ENCODE data around the gene ABLIM2.

The ABLIM2 gene

GRCh38 chr4:7967501-7968261 lies 190.9 kb downstream of the ABLIM2 start:
- Mint-ChIP-seq H3K4me1 (ENCODE audit: low read depth) (peaks cover 56% of the 10 kb centered on the region), H3K27me3 (ENCODE audit: low read depth) (no peaks in the 10 kb centered on the region), H3K4me3 (no peak overlapping the region), H3K36me3 (ENCODE audit: low read depth) (peaks cover 8% of the 10 kb centered on the region), H3K27ac (peak overlapping the region; percentile 74), H3K9me3 (no peaks in the 10 kb centered on the region)

DNA sequence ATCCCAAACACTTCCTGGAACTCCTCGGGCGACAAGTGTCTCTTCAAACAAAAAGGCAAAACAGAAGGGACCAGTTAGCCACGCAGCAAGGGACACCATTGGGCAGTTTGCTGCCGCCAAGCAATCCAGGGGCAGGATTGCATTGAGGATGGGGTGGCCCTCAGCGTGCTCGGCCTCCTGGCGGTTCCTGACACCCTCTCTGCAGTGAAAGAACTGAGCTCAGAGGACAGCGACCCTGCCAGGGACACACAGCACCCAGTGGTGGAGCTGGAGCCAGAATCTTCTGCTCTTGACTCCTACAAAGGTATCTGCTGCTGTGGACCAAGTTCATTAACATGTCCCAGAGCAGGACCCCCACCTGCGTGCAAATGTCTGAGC lies 191.6 kb downstream of the ABLIM2 start:
- Mint-ChIP-seq H3K27ac (peak overlapping the region; percentile 36), H3K4me3 (no peak overlapping the region), H3K27me3 (ENCODE audit: low read depth) (no peaks in the 10 kb centered on the region), H3K9me3 (no peaks in the 10 kb centered on the region), H3K36me3 (ENCODE audit: low read depth) (peaks cover 3% of the 10 kb centered on the region), H3K4me1 (ENCODE audit: low read depth) (peaks cover 53% of the 10 kb centered on the region)

- Mint-ChIP-seq H3K4me1 (ENCODE audit: low read depth) (peaks cover 53% of the 10 kb centered on the region), H3K36me3 (ENCODE audit: low read depth) (peaks cover 3% of the 10 kb centered on the region), H3K4me3 (no peak overlapping the region), H3K27me3 (ENCODE audit: low read depth) (no peaks in the 10 kb centered on the region), H3K9me3 (no peaks in the 10 kb centered on the region), H3K27ac (no peak overlapping the region)
Observed at GRCh38 chr4:7966281-7967062, 192.1 kb downstream of the ABLIM2 start.

GRCh38 chr4:7964890-7965662 lies 193.5 kb downstream of the ABLIM2 start:
- H3K36me3 Mint-ChIP-seq (ENCODE audit: low read depth): peaks cover under 1% of the 10 kb centered on the region
- no peak overlapping the region for H3K4me3 Mint-ChIP-seq
- H3K9me3 Mint-ChIP-seq: no peaks in the 10 kb centered on the region
- H3K4me1 Mint-ChIP-seq (ENCODE audit: low read depth): peaks cover 52% of the 10 kb centered on the region
- no peak overlapping the region for H3K27ac Mint-ChIP-seq
- no peaks in the 10 kb centered on the region for H3K27me3 Mint-ChIP-seq (ENCODE audit: low read depth)

- H3K27me3 Mint-ChIP-seq (ENCODE audit: low read depth): no peaks in the 10 kb centered on the region
- no peak overlapping the region for H3K27ac Mint-ChIP-seq
- no peaks in the 10 kb centered on the region for H3K9me3 Mint-ChIP-seq
- no peaks in the 10 kb centered on the region for H3K36me3 Mint-ChIP-seq (ENCODE audit: low read depth)
- H3K4me3 Mint-ChIP-seq: no peak overlapping the region
- peaks cover 46% of the 10 kb centered on the region for H3K4me1 Mint-ChIP-seq (ENCODE audit: low read depth)
Observed at GRCh38 chr4:7964459-7964858, 194.2 kb downstream of the ABLIM2 start.

DNA sequence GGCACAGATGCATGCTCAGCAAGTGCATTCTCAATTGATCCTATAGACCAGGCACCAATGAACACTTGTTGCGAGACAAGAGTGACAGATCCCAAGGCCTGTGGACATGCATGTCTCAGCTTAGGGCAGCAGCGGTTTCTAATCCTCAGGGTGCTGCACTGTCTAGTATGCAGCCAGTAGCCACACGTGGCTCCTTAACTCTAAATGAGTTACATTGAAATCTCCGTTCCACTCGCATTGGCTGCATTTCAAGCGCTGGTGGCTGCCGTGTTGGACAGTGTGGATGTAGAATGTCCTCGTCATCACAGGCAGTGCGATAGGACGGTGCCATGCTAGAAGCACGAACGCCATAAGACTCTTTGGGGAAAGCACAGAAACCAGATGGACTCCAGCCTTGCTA lies 194.9 kb downstream of the ABLIM2 start:
- Mint-ChIP-seq H3K9me3 (no peaks in the 10 kb centered on the region), H3K27me3 (ENCODE audit: low read depth) (no peaks in the 10 kb centered on the region), H3K27ac (no peak overlapping the region), H3K4me1 (ENCODE audit: low read depth) (peaks cover 42% of the 10 kb centered on the region), H3K36me3 (ENCODE audit: low read depth) (no peaks in the 10 kb centered on the region), H3K4me3 (no peak overlapping the region)

- H3K4me3 Mint-ChIP-seq: no peak overlapping the region
- peaks cover 35% of the 10 kb centered on the region for H3K4me1 Mint-ChIP-seq (ENCODE audit: low read depth)
- no peaks in the 10 kb centered on the region for H3K9me3 Mint-ChIP-seq
- peak overlapping the region; percentile 67 for H3K27ac Mint-ChIP-seq
- no peaks in the 10 kb centered on the region for H3K27me3 Mint-ChIP-seq (ENCODE audit: low read depth)
- no peaks in the 10 kb centered on the region for H3K36me3 Mint-ChIP-seq (ENCODE audit: low read depth)
Observed at GRCh38 chr4:7962609-7963508, 195.8 kb downstream of the ABLIM2 start.

DNA sequence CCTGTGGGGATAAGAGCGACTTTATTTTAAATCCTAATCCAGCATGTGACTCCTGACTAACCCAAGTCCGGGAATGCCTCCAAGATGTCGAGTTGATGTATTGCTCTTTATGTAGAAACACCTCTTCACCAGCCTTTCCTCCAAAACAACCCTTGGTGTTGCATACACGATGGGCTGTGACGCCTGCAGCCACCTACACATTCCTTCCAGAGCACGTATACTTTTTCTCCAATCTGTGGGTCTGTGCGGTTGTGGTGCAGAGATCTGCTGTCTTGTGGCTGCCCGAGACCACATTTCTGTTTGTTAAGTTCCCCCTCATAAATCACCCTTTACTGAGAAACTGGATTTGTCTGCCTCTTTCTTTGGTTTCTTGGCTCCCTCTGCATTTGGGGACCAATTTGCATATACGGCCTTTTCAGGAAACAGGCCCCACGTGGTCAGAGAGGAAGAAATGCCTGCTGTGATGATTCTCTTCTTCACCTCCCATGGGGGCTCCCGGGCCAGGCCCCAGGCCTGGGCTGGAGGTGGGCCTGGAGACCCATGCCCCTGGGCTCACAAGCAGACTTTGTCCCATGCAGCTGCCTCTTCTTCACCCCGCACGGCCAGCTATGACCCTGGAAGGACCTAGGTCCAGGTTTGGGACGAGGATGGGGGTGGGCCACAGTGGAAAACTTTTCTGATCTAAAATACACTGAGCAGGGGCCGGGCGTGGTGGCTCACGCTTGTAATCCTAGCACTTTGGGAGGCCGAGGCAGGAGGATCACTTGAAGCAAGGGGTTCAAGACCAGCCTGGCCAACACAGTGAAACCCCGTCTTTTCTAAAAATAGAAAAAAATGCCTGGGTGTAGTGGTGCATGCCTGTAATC lies 197.6 kb downstream of the ABLIM2 start:
- peak overlapping the region; percentile 79 for H3K27ac Mint-ChIP-seq
- peaks cover 28% of the 10 kb centered on the region for H3K4me1 Mint-ChIP-seq (ENCODE audit: low read depth)
- H3K27me3 Mint-ChIP-seq (ENCODE audit: low read depth): no peaks in the 10 kb centered on the region
- H3K9me3 Mint-ChIP-seq: no peaks in the 10 kb centered on the region
- no peaks in the 10 kb centered on the region for H3K36me3 Mint-ChIP-seq (ENCODE audit: low read depth)
- peak overlapping the region; percentile 38 for H3K4me3 Mint-ChIP-seq

DNA sequence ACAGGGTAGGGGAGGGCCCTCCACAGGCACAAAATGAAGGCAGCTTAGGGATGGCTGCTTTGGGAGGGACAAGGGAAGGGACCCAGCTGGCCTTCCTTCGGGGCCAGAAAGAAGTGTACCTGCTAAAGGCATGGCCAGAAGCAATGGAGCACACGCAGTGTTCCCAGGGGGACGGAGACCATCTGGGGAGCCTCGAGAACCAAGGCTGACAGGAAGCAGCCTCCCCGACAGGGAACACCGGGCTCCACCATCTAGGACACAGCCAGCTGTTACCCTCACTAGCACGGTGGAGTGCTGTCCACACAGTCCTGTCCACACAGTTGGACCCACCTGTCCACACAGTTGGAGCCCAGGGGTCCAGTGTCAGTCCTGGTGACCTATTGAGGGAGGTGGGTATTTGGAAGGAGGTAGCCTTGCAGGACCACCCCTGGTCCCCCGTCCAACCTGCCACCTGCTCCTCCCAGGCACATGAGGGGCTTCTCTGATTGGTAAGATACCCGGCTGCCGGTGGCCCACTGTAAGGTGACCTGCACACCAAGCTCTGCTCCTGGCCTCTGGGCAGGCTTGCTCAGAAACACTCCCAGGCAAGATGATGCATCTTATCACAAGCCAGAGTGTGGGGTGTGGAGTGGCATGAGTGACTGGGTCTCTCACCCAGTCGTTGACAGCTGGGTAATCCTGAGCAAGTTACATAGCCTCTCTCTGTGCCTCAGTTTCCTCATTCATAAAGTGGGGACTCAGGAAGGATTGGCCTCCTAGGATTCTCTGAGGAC lies 198.4 kb downstream of the ABLIM2 start:
- no peaks in the 10 kb centered on the region for H3K9me3 Mint-ChIP-seq
- H3K4me1 Mint-ChIP-seq (ENCODE audit: low read depth): peaks cover 24% of the 10 kb centered on the region
- no peak overlapping the region for H3K4me3 Mint-ChIP-seq
- no peaks in the 10 kb centered on the region for H3K27me3 Mint-ChIP-seq (ENCODE audit: low read depth)
- H3K36me3 Mint-ChIP-seq (ENCODE audit: low read depth): no peaks in the 10 kb centered on the region
- peak overlapping the region; percentile 79 for H3K27ac Mint-ChIP-seq

DNA sequence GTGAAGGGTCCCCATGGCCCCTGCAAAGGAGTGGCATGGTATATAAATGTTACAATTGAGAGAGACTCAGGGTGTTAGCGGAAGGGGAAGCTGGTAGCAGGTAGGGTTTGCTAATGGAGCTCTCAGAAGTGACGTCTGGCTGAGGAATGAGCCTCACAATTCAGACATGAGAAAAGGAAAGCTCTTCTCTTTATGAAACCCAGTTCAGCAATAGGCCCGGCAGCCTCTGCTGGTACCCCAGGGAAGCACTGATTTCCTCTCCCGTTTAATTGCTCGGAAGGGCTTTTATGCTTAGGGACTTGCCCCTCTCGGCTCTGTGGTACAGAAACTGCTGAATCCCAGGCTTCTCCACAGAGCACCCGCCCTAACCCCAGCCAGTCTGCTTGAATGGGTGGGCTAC lies 199.5 kb downstream of the ABLIM2 start:
- H3K27ac Mint-ChIP-seq: no peak overlapping the region
- H3K27me3 Mint-ChIP-seq (ENCODE audit: low read depth): no peaks in the 10 kb centered on the region

GRCh38 chr4:7956934-7957656 lies 201.5 kb downstream of the ABLIM2 start:
- Mint-ChIP-seq H3K27ac (no peak overlapping the region), H3K36me3 (ENCODE audit: low read depth) (peaks cover 4% of the 10 kb centered on the region), H3K9me3 (peaks cover 5% of the 10 kb centered on the region), H3K4me1 (ENCODE audit: low read depth) (peaks cover 9% of the 10 kb centered on the region), H3K4me3 (no peak overlapping the region), H3K27me3 (ENCODE audit: low read depth) (peaks cover under 1% of the 10 kb centered on the region)

More for the DNA sequence above, 199.5 kb downstream of the ABLIM2 start:
- no peaks in the 10 kb centered on the region for H3K9me3 Mint-ChIP-seq
- H3K4me3 Mint-ChIP-seq: no peak overlapping the region
- no peaks in the 10 kb centered on the region for H3K36me3 Mint-ChIP-seq (ENCODE audit: low read depth)
- H3K4me1 Mint-ChIP-seq (ENCODE audit: low read depth): peaks cover 22% of the 10 kb centered on the region

GRCh38 chr4:7956270-7956808 lies 202.3 kb downstream of the ABLIM2 start:
- no peak overlapping the region for H3K27ac Mint-ChIP-seq

More at GRCh38 chr4:7956270-7956808, 202.3 kb downstream of the ABLIM2 start:
- H3K4me3 Mint-ChIP-seq: no peak overlapping the region
- peaks cover 12% of the 10 kb centered on the region for H3K9me3 Mint-ChIP-seq
- H3K4me1 Mint-ChIP-seq (ENCODE audit: low read depth): peaks cover 9% of the 10 kb centered on the region
- peaks cover 4% of the 10 kb centered on the region for H3K36me3 Mint-ChIP-seq (ENCODE audit: low read depth)
- H3K27me3 Mint-ChIP-seq (ENCODE audit: low read depth): peaks cover 4% of the 10 kb centered on the region
